Ureter (tissue), 1 donor: ENCODE results near the gene TSHZ2. TPM values are rescaled to one million over a fixed set of nuclear protein-coding genes. Genes with fewer than 3 reads are reported as not detected.
A peak's percentile ranks its signal among the peaks of the same experiment; 100 is the strongest.

Experiments
- DNase-seq: peaks from one replicate; pipeline ENCODE4 v3.0.0-alpha.2; 2020; ENCODE audit warnings: low spot score
- total RNA-seq: library from RNA; stranded (reverse); gene quantifications from one replicate; pipeline ENCODE4 v1.2.4, GENCODE V29; 2023
- donor health status: DM: yes; HTN: yes; CAD: no.

The TSHZ2 gene
- 23.3 TPM for total RNA-seq

DNA sequence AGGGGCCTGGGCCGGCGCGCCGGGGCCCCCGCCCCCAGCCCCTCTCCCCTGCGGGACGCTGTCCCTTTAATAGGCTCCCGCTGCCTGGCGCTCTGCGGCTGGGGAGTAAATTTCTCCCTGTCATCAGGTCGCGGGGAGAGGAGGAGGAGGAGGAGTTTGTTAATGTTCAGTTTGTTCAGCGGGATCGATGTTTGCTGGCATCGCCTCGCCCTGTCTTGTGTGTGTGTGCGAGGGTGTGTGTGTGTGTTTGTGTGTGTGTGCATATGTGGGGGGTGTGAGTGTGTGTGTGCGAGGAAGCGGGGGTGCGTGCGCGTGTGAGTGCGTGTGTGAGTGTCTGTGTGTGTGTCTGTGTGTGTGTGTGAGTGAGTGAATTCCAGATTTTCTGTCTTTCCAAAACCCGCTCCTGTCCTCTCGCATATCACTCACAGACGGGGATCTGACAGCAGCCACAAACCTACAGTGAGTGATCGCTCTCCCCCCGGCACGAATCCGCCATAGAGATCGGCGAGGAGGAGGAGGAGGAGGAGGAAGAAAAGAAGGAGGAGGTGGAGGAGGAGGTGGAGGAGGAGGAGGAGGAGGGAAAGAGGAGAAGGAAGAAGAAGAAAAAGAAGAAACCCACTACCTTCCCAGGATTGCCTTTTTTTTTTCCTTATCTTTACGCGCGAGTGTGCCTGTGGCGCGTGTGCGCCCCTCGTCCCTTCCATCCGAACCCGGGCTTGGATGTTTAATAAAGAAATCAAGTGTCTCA lies at the start of gene TSHZ2:
TSHZ2 (plus strand) TSS at position 169 of the 748 bp plus-strand sequence. CDS start 936 bp downstream, outside the sequence.
- peak; percentile 56 for DNase-seq

GRCh38 chr20:52922436-52922835 lies 49.7 kb upstream of the TSHZ2 start:
- DNase-seq: no peak

GRCh38 chr20:52923123-52923937 lies 48.8 kb upstream of the TSHZ2 start:
- DNase-seq: no peak

- DNase-seq: no peak
Measured at GRCh38 chr20:52924411-52925271, 47.5 kb upstream of the TSHZ2 start.

GRCh38 chr20:52926505-52926904 lies 45.7 kb upstream of the TSHZ2 start:
- DNase-seq: no peak

GRCh38 chr20:52933867-52934266 lies 38.3 kb upstream of the TSHZ2 start:
- no peak for DNase-seq

- no peak for DNase-seq
Measured at GRCh38 chr20:52936351-52937340, 35.5 kb upstream of the TSHZ2 start.

DNA sequence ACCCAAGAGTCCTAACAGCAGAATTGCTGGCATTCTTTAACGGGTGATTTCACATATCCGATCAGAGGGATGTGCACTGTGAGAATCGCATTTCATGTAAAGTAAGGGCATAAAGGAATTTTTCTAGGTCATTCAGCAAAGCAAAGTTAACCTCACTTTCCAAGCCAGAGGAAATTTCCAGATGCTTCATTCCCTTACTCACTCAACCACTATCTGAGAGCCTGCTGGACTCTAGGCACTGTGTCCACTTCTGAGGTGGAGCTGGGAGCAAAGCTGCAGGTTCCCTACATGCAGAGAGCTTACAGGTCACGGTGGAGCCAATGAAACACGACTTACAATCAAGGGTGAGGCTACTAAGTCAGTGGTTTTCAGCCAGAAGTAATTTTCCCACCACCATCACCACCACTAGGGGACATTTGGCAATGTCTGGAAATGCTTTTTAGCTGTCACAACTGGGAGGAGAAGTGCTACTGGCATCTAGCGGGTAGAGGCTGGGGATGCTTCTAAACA lies 34.5 kb upstream of the TSHZ2 start:
- DNase-seq: no peak

- no peak for DNase-seq
Measured at GRCh38 chr20:52939141-52939540, 33.0 kb upstream of the TSHZ2 start.

DNA sequence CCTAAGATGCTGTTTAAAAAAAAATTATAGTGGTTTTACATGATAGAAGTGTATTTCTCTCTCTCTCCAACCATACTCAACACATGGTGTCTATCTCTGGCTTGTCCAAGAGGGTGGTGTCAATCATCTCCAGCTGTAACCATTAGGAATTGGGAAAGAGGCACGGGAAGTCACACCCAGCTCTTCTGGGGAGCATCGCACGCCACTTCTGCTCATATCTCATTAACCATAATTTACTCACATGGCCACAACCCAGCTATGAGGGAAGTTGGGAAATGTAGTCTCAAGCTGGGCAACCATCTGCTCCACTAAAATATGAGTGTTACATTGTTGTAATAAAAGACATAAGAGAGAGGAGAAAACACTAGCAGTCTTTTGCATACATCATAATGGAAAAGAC lies 30.4 kb upstream of the TSHZ2 start:
- DNase-seq: no peak

- DNase-seq: no peak
Measured at GRCh38 chr20:52943185-52943841, 28.8 kb upstream of the TSHZ2 start.

GRCh38 chr20:52945268-52945667 lies 26.9 kb upstream of the TSHZ2 start:
- no peak for DNase-seq

DNA sequence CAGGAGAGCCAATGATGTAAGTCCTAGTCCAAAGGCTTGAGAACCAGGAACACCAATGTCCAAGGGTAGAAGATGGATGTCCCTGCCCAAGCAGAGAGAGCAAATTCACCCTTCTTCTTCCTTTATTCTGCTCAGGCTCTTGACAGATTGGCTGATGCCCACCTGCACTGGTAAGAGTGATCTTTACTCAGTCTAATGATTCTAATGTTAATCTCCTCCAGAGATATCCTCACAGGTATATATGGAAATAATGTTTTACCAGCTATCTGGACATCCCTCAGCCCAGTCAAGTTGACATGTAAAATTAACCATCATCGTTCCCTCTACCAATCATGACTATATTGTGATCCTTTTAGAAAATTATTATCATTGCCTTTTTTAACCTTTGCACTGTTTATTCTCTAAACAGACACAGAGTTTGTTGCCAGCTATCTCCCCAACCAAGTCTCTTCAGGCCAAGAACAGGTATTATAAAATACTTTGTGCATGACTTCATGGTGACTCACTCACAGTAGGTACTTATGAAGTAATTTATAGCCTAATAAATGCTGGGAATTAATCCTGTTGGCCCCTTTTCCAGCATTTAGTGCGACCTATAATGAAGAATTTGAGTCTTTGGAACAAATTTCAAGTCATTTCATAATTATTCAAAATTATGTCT lies 26.2 kb upstream of the TSHZ2 start:
- DNase-seq: no peak

DNA sequence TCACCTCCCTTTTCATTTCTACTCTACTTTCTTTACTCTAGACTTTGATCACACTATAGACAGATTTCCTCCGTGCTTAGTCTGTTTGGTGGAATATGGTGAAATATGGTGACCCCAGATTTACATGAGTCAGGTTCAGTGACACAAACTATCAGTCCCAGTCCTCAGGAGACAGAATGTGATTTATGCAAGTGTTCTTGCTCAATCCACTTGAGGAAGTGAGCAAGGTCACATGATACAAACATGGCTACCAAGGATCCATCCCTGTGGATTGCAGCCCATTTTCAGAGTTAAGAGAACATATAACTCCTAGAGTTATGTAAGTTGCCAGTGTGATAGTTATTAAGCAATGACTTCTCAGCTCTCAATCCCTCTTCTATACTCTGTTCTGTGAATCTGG lies 23.7 kb upstream of the TSHZ2 start:
- no peak for DNase-seq

- no peak for DNase-seq
Measured at GRCh38 chr20:52953020-52953419, 19.1 kb upstream of the TSHZ2 start.

DNA sequence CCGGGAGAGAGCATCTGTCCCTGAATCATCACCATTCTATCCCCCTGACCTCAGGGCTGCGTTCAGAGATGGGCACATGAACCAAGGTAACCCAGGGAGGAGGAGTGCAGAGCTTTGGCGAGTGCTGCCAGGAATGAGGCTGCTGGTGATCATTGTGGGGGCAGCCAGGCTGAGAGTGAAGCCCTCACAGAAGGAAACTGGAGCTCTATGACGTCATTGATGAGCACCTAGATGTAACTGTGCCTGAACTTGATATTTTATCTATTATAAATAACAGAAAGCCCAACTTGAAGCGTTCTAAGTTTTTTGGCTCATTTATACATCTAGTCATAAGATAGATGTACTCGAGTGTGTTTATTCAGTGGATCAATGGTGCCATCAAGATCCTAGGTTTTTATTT lies 17.3 kb upstream of the TSHZ2 start:
- no peak for DNase-seq

DNA sequence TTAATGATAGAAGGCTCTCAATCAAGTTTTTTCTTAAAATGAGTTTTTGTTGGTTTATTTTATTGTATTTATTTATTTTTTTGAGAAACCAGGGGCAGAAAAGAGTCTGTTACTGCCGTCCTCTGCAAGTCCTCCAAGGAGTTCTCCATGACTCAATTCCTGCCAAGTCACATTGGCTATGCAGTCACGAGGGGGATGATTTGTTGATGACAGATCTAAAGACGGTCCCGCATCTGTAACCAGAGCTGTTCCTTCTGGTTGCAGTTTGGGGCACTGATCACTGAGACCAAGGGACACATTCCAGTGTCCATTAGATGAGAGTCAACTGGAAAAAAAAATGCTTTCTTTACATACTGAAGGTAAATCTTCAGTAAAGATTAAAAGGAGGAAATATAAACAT lies 13.9 kb upstream of the TSHZ2 start:
- no peak for DNase-seq

DNA sequence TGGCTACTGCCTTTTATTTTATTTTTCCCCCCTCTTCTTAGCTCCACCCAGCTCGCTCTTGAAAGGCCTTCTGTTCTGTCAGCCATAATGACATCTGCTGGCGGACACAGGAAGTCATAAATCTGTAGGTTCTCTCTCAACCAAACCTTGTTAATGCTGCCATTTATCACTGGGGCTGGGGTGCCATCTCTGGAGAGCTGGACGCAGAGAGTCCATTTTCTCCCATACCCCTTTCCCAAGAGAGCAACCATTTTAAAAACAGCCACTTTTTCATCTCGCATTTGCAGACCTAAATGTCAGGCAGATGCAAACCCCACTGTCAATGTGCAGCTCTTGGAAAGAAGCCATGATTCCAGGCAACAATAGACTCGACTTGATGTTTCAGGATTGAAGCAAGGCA lies 13.0 kb upstream of the TSHZ2 start:
- DNase-seq: no peak

GRCh38 chr20:52962183-52962582 lies 10.0 kb upstream of the TSHZ2 start:
- DNase-seq: no peak

GRCh38 chr20:52963131-52963530 lies 9.0 kb upstream of the TSHZ2 start:
- no peak for DNase-seq
